T47D (cell line): ENCODE measurements around the gene CLASP1.

Source experiments
- DNase-seq, 2 experiments: peaks; one replicate each; pipeline versions ENCODE4 v3.0.0 to v3.0.0-alpha.2; 2011 to 2012; ENCODE audit warnings: low read depth in 1 of 2, low spot score in 1 of 2
- JUND ChIP-seq: IDR thresholded peaks from 2 replicates; pipeline ENCODE4 v1.6.1; 2012; ENCODE audit warnings: low read depth
- in situ Hi-C: cut with HindIII; loops from 2 replicates; pipeline ENCODE4 v1.10.0; 2016; ENCODE audit warnings: low sequenced_read_pairs, low pct_unique_long_range_greater_than_20kb

CLASP1 gene

DNA sequence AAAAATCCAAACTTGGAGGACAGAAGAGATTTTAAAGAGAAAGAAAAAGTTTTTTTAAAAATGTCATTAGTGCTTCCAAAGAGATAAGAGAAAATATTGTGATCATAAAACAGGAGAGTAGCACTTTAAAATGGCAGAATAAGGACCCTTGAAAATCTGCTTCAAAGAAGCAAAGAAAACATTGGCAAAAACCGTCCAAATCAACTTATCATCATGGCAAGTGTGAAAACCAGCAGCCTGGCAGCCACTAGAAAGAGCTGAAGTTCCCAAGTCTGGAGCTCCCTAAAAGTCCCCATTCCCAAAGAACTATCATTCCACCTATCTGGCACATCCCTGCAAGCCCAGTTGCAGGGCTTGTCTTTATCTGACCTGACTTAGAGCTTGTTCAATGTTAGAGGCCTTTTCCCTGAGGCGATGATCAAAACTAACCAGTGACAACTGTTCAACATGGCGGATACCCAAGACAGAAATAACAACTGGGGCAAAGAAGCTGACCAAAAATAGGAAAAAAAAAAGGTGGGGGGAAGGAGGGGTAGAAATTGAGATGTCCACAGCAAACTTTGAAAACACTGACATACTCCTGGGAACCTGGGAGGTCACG lies 143.2 kb downstream of the CLASP1 start:
- DNase-seq = no peak
- in situ Hi-C loops = no loop called here
- no peak for TF ChIP-seq JUND

DNA sequence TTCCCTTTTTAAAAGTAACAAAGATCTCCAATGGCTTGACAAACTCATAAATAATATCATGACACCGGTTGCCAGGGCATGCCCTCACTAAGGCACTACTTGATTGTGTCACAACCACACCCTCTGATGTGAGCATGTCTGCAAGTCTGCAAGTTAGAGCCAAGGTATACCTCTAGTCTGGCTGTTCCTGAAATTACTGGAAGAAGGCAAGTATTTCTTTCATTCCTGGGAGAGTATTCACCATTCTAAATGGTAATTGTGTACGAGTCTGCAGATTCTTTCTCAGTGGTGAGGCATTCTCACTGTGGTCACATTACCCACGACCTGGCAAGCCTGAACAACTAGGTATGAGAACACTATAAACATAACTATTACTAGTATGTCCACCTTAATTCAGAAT lies 144.3 kb downstream of the CLASP1 start:
- DNase-seq = no peak
- TF ChIP-seq JUND = no peak
- in situ Hi-C loops = no loop called here

DNA sequence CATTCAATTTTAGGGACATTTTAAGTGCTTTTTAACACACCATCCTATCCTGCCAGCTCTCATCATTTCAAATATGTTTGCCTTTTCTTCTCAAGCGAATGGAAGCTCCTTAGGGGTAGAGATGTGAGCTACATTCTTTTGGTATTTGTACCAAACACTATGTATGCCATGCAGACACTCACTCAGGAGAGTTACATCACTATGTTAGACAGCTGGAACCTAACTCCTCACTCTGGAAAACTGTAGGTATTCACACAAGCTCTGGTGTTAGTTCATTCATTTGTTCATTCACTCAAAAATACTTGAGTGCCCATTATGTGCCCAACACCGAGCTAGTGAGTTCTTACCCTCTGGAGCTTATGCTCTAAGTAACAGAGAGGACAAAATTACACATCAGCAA lies 144.9 kb downstream of the CLASP1 start:
- no peak for DNase-seq
- in situ Hi-C loops = no loop called here
- TF ChIP-seq JUND = no peak

DNA sequence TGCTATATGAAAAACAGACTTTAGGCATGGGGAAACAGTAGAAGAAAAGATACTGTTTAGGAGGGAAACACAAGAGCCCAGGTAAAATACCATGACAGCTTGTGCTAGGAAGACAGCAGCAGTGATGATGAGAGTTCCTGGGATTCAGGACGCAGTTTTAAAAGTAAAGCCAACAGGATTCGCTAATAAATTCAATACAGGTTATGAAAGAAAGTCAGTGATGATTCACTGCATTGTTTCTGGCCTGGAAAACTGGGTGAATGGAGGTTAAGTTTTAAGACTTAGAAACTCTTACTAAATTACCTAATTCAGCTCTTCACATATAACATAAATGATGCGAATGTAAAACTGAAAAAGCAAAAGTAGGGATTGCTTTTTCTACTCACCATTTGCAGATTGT lies 146.5 kb downstream of the CLASP1 start:
- in situ Hi-C loops = no loop called here
- TF ChIP-seq JUND = no peak
- no peak for DNase-seq

DNA sequence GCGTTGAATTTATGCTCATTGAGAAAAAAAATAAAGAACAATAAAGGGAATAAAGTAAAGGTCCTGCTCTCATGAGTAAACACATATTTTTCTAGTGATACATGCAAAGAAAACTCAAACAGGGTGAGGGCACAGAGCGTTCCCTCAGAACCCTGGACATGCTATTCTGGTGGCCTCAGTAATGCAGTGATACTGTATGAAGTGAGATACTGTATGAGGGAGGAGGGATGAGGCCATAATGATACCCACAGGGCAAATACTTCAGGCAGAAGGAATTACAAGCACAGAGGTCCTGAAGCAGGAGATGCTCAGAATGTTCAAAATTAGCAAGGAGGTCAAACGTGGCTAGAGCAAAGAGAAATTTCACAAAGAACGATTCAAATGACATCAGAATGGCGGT lies 147.0 kb downstream of the CLASP1 start:
- no peak for DNase-seq
- TF ChIP-seq JUND = no peak
- in situ Hi-C loops = no loop called here

DNA sequence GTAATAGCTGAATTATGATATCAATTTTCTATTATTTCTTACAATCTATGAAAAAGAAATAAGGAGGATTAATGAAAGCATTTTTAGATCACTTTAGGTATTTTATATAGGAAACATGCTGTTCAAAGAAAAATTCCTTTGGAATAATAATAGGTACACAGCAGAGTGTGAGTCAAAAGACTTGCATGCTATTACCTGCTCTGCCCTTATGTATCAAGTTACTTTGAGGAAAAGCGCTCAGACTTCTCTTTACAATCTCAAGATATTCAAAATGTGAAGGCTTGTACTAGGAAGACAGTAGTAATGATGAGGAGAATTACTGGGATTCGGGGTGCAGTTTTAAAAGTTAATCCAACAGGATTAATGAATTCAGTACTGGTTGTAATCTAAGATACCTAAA lies 147.7 kb downstream of the CLASP1 start:
- DNase-seq = no peak
- in situ Hi-C loops = no loop called here
- no peak for TF ChIP-seq JUND

DNA sequence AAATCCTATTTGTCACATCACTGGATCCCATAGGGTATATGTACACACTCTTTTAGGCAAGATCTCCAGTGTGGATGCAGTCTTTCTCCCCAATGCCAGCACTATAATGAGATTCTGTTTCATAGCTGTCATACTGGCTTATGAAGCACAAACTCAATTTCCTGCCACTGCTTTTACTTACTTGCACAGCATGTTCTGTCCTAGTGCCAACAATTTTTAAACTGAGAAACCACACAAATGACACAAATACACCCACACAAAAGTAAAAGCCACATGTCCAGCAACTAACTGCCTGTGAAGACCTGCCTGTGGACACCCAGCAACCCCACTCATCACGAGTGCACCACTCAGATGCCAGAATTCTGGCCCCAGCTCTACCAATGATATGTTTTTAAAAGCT lies 148.2 kb downstream of the CLASP1 start:
- no peak for DNase-seq
- in situ Hi-C loops = no loop called here
- TF ChIP-seq JUND = no peak

DNA sequence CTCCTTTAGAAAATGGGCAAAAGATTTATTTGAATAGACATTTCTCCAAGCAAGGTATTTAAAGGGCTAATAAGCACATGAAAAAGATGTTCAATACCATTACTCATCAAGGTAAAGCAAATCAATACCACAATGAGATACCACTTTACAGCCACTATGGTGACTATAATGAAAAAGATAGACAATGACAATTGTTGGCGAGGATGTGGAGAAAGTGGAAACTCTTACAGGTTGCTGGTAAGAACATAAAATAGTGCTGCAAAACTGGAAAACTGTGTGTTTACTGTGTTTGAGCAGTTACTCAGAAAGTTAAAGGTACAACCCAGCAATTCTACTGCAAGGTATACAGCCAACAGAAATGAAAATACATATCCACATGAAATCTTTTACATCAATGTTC lies 150.5 kb downstream of the CLASP1 start:
- DNase-seq = no peak
- in situ Hi-C loops = no loop called here
- no peak for TF ChIP-seq JUND

DNA sequence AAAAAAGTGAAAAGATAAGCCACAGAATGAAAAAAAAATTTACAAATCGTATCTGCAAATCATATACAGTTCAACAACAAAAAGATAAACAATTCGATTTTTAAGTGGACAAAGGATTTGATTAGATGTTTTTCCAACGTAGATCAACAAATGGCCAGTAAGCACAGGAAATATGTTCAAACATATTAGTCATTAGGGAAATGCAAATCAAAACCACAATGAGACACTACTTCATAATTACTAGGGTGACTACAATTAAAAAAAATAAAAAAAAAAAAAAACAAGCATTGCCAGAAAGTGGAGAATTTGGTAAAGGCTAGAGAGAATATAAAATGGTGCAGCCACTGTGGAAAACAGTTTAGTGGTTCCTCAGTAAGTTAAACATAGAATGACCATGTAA lies 156.9 kb downstream of the CLASP1 start:
- DNase-seq = no peak
- in situ Hi-C loops = no loop called here
- no peak for TF ChIP-seq JUND

DNA sequence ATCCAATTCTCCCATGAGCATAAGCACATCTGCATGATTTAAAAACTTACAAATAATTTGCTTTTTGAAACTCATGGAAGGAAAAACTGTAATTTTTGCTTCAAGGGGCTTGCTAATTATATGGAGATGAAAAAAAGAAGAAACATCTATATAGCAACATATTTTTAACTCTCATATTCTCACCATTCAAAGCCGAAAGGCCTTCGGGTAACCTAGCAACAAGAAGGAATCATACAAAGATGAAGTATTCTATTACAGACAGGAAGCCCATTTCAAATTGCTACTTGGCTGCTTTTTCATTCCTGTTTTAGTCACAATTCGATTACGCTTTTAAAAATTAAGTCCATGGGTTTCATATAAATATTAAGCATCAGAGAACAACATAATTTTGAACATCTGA lies 157.7 kb downstream of the CLASP1 start:
- in situ Hi-C loops = no loop called here
- no peak for DNase-seq
- no peak for TF ChIP-seq JUND

DNA sequence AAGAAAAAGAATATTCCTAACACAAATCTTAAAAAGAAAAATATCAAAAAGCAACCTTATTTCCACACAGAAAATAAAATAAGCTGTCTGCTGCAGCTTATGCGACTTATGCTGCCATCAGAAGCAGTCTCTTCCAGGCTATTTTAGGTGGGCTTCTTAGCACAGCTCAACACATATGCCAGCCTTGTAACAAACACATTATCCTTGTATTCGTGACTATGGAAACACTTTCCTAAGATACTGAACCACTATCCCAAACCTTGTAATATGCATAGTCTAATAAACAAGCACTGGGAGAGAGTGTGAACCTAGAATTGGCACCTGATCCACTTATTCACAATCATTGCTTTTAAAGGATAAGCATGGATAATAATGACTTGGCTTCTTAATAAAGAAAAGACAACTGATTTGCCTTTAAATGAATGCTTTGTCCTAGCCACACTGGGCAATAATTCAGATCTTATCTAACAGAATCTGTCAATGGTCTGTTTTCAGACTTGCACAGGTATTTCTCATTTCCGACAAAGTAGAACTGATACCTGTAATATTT lies 158.6 kb downstream of the CLASP1 start:
- no peak for TF ChIP-seq JUND
- in situ Hi-C loops = no loop called here
- no peak for DNase-seq

DNA sequence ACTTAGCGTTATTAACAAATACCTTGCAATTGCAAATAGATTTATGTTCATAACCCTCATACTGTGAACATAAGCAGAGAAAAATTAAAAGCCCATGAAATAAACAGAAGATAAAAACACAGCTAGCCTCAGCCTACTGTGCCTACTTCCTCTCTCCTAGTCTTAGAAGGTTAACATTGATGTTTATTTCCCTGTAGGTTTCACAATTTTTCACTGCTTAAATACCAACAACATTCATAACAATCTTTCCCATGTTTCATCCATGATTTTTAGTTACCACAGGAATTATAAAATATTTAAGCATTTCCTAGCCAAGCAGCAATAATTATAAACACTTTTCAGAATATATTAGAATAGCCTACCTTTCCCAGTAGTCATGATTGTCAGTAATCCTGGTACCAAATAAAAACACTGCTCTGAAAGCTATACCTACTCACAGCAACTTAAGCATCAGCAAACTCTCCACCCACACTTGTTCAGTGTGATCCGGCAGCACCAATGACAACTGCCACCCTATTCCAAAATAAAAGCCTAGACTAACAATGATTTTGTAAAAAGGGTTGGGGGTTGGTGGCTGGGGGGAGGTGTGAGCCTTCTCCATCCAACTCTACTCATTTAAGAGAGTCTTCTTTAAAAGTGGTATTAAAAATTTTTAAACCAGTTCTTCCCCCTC lies 159.2 kb downstream of the CLASP1 start:
- no peak for TF ChIP-seq JUND
- in situ Hi-C loops = no loop called here
- DNase-seq = no peak

DNA sequence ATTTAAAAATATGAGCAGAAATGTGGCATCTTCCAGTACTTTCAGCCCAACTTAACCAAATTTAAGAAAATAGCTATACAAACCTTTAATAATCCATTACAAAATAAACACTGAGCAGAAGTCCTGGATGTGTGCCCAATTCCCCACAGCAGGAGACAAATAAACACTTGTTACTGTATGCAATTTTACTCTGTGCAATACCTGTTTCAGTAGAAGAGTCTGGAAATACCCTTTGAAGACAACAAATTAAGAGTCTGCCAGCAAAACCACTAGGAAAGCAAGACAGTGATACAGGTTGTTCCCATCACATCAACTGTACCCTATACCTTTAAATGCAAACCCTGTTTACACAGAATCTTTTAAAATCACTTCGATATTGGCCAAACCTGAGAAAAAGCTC lies 160.0 kb downstream of the CLASP1 start:
- in situ Hi-C loops = no loop called here
- peak; percentile 16 to 55 for DNase-seq
- no peak for TF ChIP-seq JUND

DNA sequence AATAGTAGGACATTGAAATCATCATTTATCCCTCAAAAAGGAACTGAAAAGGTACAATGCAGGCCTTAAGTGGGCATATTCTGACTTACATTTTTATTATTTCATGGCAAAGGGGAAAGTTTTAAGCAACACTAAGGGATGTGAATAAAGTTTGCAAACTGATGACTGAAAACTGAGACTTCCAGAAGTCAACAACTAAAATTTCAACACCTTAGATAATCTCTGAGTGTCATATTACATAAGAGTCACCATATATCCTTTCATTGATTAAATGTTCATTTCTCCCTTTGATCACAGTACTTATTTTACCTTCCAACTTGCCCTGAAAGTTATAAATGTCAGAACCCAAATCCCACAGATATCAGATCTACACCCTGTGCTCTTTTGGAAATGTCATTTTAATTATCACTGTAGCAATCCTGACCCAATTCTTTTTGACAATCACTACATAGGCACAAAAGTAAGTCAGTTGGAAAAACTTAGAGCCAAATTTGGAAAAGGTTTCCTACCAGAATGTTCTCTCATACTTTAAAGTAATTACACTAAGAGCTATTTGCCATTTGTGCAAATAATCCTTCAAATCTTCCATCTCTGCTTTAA lies 163.0 kb downstream of the CLASP1 start:
- no peak for DNase-seq
- in situ Hi-C loops = no loop called here
- no peak for TF ChIP-seq JUND
